Measurements from ENCODE around the gene MYO5A.
"Not testable (repeated sequence)": the region's sequence is repeated elsewhere in the genome, so short reads cannot be mapped to it uniquely, and the experiment has no call there.

The MYO5A gene

GRCh38 chr15:52287114-52287513 lies 241.6 kb downstream of the MYO5A start:
- no peak for DNase-seq (ENCODE audit: low read depth in 1 of 2, low spot score in 1 of 2)
- H3K4me3 ChIP-seq (replicated peaks; ENCODE audit: insufficient read depth, low read length): no peak overlapping the region
- H3K27me3 ChIP-seq (ENCODE audit: insufficient read depth, poor library complexity, severe bottlenecking): no peaks in the 10 kb centered on the region
- H3K27ac ChIP-seq (replicated peaks): no peak overlapping the region
- TF ChIP-seq SPI1 (IDR thresholded peaks at IDR 0.05; ENCODE audit: borderline replicate concordance, low read depth) (no peak), GABPA (IDR thresholded peaks at IDR 0.05; ENCODE audit: low read depth) (no peak), POLR2AphosphoS5 (IDR thresholded peaks at IDR 0.05; ENCODE audit: low read depth) (no peak)
- TF ChIP-seq, protein P1, sequence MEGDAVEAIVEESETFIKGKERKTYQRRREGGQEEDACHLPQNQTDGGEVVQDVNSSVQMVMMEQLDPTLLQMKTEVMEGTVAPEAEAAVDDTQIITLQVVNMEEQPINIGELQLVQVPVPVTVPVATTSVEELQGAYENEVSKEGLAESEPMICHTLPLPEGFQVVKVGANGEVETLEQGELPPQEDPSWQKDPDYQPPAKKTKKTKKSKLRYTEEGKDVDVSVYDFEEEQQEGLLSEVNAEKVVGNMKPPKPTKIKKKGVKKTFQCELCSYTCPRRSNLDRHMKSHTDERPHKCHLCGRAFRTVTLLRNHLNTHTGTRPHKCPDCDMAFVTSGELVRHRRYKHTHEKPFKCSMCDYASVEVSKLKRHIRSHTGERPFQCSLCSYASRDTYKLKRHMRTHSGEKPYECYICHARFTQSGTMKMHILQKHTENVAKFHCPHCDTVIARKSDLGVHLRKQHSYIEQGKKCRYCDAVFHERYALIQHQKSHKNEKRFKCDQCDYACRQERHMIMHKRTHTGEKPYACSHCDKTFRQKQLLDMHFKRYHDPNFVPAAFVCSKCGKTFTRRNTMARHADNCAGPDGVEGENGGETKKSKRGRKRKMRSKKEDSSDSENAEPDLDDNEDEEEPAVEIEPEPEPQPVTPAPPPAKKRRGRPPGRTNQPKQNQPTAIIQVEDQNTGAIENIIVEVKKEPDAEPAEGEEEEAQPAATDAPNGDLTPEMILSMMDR (IDR thresholded peaks at IDR 0.05; ENCODE audit: insufficient read depth, low read length): no peak
- TF ChIP-seq, protein P2, sequence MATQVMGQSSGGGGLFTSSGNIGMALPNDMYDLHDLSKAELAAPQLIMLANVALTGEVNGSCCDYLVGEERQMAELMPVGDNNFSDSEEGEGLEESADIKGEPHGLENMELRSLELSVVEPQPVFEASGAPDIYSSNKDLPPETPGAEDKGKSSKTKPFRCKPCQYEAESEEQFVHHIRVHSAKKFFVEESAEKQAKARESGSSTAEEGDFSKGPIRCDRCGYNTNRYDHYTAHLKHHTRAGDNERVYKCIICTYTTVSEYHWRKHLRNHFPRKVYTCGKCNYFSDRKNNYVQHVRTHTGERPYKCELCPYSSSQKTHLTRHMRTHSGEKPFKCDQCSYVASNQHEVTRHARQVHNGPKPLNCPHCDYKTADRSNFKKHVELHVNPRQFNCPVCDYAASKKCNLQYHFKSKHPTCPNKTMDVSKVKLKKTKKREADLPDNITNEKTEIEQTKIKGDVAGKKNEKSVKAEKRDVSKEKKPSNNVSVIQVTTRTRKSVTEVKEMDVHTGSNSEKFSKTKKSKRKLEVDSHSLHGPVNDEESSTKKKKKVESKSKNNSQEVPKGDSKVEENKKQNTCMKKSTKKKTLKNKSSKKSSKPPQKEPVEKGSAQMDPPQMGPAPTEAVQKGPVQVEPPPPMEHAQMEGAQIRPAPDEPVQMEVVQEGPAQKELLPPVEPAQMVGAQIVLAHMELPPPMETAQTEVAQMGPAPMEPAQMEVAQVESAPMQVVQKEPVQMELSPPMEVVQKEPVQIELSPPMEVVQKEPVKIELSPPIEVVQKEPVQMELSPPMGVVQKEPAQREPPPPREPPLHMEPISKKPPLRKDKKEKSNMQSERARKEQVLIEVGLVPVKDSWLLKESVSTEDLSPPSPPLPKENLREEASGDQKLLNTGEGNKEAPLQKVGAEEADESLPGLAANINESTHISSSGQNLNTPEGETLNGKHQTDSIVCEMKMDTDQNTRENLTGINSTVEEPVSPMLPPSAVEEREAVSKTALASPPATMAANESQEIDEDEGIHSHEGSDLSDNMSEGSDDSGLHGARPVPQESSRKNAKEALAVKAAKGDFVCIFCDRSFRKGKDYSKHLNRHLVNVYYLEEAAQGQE (IDR thresholded peaks at IDR 0.05; ENCODE audit: insufficient replicate concordance, low read depth): no peak

- not testable (repeated sequence) for H3K4me3 ChIP-seq (replicated peaks; ENCODE audit: insufficient read depth, low read length); DNase-seq (ENCODE audit: low read depth in 1 of 2, low spot score in 1 of 2); H3K27me3 ChIP-seq (ENCODE audit: insufficient read depth, poor library complexity, severe bottlenecking); H3K27ac ChIP-seq (replicated peaks)
Observed at GRCh38 chr15:52285941-52286340, 242.7 kb downstream of the MYO5A start.

GRCh38 chr15:52284164-52284563 lies 244.5 kb downstream of the MYO5A start:
- no peak for DNase-seq (ENCODE audit: low read depth in 1 of 2, low spot score in 1 of 2)

DNA sequence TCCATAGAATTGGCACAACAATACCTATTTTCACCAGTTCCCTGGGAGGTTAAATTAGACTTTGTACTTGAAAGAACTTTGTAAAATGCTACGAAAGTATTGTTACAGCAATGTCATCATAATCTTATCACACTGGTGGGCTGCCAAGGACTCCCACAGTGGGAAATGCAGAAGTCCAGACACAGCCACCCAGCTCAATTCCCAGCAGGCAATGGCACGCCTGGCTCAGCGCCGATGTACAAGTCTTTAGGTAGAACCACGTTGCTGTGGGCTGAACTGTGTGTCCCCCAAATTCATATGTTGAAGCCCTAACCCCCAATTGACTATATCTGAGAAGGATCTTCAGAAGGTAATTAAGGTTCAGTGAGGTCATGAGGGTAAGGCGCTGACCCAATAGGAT lies 245.4 kb downstream of the MYO5A start:
- DNase-seq (ENCODE audit: low read depth in 1 of 2, low spot score in 1 of 2): no peak
- Histone ChIP-seq H3K27me3 (ENCODE audit: insufficient read depth, poor library complexity, severe bottlenecking) (no peaks in the 10 kb centered on the region), H3K27ac (replicated peaks) (no peak overlapping the region), H3K4me3 (replicated peaks; ENCODE audit: insufficient read depth, low read length) (no peak overlapping the region)
- TF ChIP-seq, protein P1 (IDR thresholded peaks at IDR 0.05; ENCODE audit: insufficient read depth, low read length): no peak
- TF ChIP-seq, protein P2 (IDR thresholded peaks at IDR 0.05; ENCODE audit: insufficient replicate concordance, low read depth): no peak
- TF ChIP-seq SPI1 (IDR thresholded peaks at IDR 0.05; ENCODE audit: borderline replicate concordance, low read depth): no peak
- no peak for TF ChIP-seq POLR2AphosphoS5 (IDR thresholded peaks at IDR 0.05; ENCODE audit: low read depth)
- TF ChIP-seq GABPA (IDR thresholded peaks at IDR 0.05; ENCODE audit: low read depth): no peak

More at GRCh38 chr15:52284164-52284563, 244.5 kb downstream of the MYO5A start:
- Histone ChIP-seq H3K4me3 (replicated peaks; ENCODE audit: insufficient read depth, low read length) (no peak overlapping the region), H3K27ac (replicated peaks) (no peak overlapping the region), H3K27me3 (ENCODE audit: insufficient read depth, poor library complexity, severe bottlenecking) (no peaks in the 10 kb centered on the region)
- TF ChIP-seq, protein P2 (IDR thresholded peaks at IDR 0.05; ENCODE audit: insufficient replicate concordance, low read depth): no peak
- no peak for TF ChIP-seq SPI1 (IDR thresholded peaks at IDR 0.05; ENCODE audit: borderline replicate concordance, low read depth)
- TF ChIP-seq, protein P1 (IDR thresholded peaks at IDR 0.05; ENCODE audit: insufficient read depth, low read length): no peak
- no peak for TF ChIP-seq GABPA (IDR thresholded peaks at IDR 0.05; ENCODE audit: low read depth)
- no peak for TF ChIP-seq POLR2AphosphoS5 (IDR thresholded peaks at IDR 0.05; ENCODE audit: low read depth)
